Measurements from ENCODE around the gene MCM7.

MCM7 gene

DNA sequence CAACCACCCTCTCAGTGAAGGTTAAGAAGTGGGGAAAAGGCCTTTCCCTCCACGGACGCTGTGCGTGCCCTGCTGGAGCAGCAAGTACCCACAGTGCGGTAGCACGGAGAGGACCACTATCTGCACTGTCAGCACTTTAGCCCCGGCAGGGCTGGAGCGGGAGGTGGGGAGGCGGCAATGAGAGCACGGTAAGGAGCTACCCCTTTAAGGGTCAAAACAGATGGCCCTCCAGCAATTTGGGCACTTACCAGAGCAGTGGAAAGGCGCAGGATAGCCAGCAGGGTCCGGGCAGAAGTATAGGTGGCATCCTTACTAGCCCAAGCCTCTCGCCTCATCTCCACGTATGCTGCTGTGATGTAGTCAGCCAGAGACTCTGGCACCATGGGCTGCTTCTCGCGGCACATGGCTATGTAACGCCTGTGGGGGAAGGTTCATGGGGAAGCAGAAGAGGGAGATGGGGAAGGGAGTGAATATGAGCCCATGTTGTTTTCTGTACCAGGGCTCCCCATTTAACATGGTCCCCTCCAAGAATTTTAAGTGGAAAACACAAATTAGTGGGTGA lies 7.2 kb downstream of the MCM7 start:
- DNase-seq (ENCODE audit: low read depth in 2 of 2) = no peak

GRCh38 chr7:100093498-100093897 lies 7.7 kb downstream of the MCM7 start:
- no peak for DNase-seq (ENCODE audit: low read depth in 2 of 2)

DNA sequence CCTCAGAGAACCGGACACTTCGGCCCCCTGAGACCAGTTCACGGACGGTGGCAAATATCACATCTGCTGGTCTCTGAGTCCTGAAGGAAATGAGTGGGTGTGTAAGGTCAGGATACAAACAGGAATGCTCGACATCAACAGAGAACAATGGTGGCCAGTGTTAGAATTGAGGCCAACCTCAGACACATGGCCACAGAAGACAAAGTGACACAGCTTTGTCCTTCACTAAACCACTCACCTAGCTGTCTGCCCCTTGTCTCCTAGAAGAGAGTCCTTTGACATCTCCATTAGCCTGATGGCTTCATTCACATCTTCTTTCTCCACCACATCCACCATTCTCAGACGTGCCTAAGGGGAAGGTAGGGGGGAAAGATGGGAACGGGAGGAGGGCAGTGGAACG lies 8.1 kb downstream of the MCM7 start:
- no peak for DNase-seq (ENCODE audit: low read depth in 2 of 2)

DNA sequence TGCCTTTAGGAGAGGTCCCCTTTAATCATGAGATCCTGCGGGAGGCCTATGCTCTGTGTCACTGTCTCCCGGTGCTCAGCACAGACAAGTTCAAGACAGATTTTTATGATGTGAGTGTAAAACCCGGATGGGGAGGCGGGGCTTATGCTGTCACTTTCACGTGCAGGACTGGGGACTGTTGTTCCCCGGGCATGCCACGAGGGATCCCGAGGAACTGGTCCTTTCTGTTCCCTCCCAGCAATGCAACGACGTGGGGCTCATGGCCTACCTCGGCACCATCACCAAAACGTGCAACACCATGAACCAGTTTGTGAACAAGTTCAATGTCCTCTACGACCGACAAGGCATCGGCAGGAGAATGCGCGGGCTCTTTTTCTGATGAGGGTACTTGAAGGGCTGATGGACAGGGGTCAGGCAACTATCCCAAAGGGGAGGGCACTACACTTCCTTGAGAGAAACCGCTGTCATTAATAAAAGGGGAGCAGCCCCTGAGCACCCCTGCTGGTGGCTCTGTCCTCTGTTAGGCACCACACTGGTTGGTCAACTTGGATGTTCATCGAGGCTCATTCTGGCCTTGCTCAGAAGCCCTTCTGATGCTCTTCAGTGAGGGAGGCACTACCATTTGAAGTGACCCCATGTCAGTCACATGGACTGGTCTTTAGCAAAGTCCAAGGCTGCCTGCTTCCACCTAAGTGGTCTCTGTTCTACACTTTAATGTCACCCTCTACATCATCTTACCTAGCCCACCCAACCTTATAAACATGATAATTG lies 9.6 kb downstream of the MCM7 start:
- DNase-seq (ENCODE audit: low read depth in 2 of 2) = no peak

- no peak for DNase-seq (ENCODE audit: low read depth in 2 of 2)
Observed at GRCh38 chr7:100090527-100091410, 10.4 kb downstream of the MCM7 start.

DNA sequence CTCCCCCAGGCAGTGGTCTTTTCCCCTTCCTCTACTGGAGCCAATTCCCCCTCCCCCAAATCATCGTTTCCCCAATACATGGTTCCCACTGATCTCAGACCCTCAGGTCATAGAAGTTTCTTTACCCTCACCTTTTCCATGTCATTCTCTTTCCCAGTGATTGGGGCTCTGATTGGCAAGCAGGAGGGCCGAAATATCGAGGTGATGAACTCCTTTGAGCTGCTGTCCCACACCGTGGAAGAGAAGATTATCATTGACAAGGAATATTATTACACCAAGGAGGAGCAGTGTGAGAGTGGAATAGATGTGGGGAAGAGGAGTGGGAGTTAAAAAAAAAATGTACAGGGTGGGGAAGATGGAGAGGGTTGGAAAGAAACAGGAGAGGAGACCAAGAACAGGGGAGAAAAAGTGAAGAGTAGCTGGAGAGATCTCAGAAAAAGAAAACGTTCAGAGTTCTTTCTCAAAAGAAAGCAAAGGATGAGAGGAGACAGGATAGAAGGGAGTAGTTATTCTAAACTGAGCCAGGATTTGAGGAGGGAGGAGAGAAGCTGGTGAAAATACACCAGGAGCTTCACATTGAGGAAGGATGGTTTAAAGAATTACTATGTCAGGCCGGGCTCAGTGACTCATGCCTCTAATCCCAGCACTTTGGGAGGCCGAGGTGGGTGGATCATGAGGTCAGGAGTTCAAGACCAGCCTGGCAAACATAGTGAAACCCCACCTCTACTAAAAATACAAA lies 11.6 kb downstream of the MCM7 start:
- no peak for DNase-seq (ENCODE audit: low read depth in 2 of 2)

GRCh38 chr7:100088621-100089457 lies 12.4 kb downstream of the MCM7 start, which contains the start of gene COPS6:
Gene COPS6, plus strand, starts transcription at chr7:100088969. Its CDS starts 22 bp downstream, at chr7:100088991.
- peak; percentile 54 for DNase-seq (ENCODE audit: low read depth in 2 of 2)

DNA sequence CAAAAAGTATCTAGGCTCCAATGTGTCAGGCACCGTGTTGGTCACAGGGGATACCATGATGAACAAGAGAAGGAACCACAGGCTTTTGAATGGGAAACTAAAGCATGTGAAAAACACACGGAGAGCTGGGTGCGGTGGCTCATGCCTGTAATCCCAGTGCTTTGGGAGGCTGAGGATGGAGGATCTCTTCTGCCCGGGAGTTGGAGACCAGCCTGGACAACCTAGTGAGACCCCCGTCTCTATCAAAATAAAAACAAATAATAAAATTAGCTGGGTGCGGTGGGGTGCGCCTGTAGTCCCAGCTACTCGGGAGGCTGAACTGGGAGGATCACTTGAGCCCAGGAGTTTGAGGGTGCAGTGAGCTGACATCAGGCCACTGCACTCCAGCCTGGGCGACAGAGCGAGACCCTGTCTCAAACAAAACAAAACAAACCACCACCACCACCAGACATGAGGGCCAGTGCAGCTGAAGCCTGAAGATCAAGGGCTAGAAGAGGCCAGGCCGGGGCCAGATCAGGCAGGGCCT lies 13.0 kb downstream of the MCM7 start:
- DNase-seq (ENCODE audit: low read depth in 2 of 2) = no peak

DNA sequence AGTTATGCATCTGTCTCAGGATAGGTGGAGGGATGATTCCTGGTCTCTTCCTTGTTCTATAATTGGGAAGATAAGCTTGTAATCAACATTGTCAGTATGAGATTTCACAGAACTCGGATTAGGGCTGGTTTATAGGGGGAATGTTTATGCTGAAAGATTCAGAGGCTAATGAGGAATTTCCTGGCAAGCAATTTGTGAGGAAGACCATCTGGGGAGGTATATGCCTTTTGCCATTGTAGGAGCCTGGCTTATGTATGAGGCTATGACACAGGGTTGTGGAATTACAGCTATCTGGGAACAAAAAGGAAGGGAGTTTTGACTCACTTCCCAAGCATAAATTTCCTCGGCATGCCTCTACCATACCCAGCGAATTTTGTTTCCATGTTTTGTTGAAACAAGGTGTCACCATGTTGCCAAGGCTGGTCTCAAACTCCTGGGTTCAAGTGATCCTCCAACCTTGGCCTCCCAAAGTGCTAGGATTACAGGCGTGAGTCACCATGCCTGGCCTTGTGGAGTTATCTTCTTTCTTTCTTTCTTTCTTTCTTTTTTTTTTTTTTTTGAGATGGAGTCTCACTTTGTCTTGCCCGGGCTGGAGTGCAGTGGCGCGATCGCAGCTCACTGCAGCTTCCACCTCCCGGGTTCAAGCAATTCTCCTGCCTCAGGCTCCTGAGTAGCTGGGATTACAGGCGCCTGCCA lies 14.0 kb downstream of the MCM7 start:
- peak; percentile 99 for DNase-seq (ENCODE audit: low read depth in 2 of 2)

GRCh38 chr7:100085515-100085914 lies 15.7 kb downstream of the MCM7 start:
- no peak for DNase-seq (ENCODE audit: low read depth in 2 of 2)

DNA sequence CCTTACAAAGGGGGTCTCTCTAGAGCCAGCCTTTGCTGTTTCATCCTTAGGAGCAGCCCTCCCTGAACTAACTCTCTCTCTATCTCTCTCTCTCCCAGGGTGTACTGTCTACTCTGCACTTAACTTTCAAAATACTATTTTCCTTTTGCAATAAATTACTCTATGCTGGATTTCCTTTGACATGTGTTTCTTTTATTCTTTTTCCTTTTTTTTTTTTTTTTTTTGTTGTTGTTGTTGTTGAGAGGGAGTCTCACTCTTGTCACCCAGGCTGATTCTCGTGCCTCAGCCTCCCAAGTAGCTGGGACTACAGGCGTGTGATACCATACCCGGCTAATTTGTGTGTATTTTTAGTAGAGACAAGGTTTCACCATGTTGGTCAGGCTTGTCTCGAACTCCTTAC lies 18.2 kb downstream of the MCM7 start:
- DNase-seq (ENCODE audit: low read depth in 2 of 2) = no peak

GRCh38 chr7:100081535-100082102 lies 19.6 kb downstream of the MCM7 start, which contains the start of gene ZNF3:
Gene ZNF3, minus strand, starts transcription at chr7:100081723. Its CDS starts 4,366 bp downstream, at chr7:100077357.
- DNase-seq (ENCODE audit: low read depth in 2 of 2) = peak; percentile 99

GRCh38 chr7:100080907-100081534 lies 20.2 kb downstream of the MCM7 start:
- no peak for DNase-seq (ENCODE audit: low read depth in 2 of 2)

DNA sequence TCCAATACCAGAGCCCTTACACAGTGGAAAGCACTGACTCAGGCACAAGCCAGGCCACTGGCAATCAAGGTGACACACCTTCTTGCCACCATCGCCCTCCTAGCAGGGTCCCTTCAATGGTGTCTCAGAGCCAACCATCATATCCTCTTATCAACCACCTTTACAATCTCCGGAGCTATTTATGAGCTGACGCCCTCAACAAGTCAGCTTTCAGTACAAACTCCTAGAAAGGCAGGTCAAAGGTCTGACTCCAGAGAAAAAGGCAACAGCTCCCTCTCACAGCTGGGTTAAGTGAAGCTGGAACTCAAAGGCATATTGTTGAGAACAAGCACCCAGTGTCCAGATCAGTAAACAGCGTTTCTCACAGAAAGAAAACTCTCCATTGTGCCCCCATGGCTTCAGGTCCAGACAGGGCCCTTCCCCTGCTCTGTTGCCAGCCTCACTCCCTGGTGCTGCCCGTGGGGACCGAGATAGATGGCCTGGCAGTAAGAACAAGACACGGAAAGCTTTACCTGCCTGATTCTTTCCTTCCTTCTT lies 22.1 kb downstream of the MCM7 start:
- DNase-seq (ENCODE audit: low read depth in 2 of 2) = no peak

DNA sequence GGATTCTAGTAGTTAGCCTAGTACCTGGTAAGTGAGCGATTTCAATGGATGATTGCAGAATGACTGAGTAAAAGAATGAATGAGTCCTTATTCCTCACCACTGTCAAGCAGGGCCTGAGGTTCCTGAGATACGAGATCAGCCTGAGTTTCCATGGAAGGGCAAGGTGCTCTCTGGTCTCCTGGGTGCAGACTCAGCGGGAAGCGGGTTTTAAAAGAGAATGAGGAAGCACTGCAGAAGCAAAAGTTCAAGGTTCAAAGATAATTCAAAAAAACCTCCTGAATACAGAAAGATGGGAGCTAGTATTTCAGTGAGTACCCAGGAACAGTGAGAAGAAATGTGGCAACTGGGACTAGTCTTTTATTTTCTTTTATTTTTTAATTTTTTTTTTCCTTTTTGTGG lies 24.0 kb downstream of the MCM7 start:
- no peak for DNase-seq (ENCODE audit: low read depth in 2 of 2)

GRCh38 chr7:100075418-100075817 lies 25.8 kb downstream of the MCM7 start:
- DNase-seq (ENCODE audit: low read depth in 2 of 2) = no peak

GRCh38 chr7:100074841-100075240 lies 26.4 kb downstream of the MCM7 start:
- no peak for DNase-seq (ENCODE audit: low read depth in 2 of 2)

GRCh38 chr7:100072462-100072861 lies 28.7 kb downstream of the MCM7 start:
- no peak for DNase-seq (ENCODE audit: low read depth in 2 of 2)
